ENCODE measurements around the gene SCO2.

The SCO2 gene

GRCh38 chr22:50525104-50525857, at the start of gene SCO2:
Gene SCO2, minus strand, starts transcription at chr22:50525598. Its CDS starts 1,187 bp downstream, at chr22:50524411.
- DNase-seq = peak; percentile 77

- DNase-seq = no peak
These were observed 49.0 kb upstream of the SCO2 start for GRCh38 chr22:50574383-50574755.

DNA sequence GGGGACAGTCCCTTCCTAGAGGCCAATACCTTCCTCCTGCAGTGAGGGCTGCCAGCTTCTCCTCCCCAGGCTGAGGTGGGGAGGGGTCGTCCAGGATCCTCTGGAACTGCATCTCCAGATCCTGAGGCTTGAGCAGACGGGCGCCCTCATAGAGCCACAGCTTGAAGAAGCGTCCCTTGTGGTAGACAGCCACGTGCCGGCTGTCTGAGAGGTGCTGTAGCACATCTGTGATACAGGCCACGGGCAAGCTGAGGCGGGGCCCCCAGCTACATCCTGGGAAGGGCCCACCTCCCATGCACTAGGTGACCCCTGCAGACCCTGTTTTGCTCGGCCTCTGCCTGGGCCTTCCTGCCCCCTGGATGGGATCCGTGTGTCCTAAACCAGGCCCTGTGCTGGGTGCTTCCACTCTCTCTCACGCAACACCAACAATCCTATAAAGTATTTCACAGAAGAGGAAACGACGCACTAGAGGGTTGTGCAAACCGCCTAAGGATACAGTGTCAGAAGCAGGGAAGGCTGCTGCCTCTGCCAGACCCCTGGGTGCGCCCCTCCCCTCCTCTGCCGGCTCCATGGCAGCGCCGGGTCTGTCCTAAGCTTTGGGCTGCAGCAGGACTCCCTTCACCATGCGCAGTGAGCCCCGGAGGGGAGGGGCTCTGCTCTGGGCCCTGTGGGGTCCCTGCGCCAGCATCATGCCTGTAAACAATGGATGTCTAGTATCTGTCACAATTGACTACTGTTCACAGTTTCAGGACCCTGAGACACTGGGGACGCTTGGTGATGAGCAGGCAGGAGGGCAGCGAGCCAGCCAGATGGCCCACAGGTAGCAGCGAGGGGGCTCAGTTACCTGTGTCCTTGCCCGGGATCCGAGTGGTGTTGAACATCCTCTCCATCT, 48.3 kb upstream of the SCO2 start:
- no peak for DNase-seq

GRCh38 chr22:50572965-50573364, 47.6 kb upstream of the SCO2 start:
- no peak for DNase-seq

DNA sequence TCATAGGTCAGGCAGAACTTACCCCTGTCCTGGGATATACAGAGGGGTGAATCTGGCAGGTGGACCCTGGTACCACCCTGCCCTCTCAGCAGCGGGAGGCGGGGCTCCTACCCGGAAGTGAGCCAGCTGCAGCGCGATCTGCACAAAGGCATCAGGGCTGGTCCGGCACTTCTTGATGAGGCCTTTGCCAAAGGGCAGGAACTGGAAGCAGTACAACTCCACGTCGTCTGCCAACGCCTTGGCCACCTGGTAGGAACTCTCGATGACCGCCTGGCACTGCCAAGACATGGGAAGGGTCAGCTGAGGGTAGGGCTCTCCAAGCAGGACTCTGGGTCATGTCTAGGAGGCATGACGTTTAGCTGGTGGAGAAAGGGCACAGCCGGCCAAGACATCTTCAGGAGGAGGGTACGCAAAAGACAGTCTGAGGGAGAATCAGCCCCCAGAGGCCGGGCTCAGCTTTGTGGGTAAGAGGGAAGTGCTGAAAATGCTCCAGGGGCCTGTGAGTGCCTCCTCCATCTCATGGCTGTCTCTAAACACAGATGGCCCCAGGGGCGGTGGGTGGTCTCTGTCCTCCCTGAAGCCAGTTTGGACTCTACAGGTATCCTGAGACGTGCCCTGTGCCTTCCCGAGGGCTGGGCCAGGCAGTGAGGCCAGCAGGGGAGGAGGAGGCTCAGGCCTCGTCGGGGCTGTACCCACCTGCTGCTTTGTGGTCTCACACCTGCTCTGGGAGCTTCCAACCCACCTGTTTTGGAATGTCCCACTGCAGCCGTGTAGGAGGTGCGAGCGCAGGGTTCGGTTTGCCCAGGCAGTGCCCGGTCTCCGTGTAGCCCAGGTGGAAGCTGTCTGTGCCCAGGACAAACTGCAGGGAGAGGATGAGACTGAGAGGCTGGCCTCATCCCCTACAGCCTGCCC, 46.1 kb upstream of the SCO2 start:
- no peak for DNase-seq

GRCh38 chr22:50570861-50571260, 45.5 kb upstream of the SCO2 start:
- no peak for DNase-seq

GRCh38 chr22:50569896-50570535, 44.6 kb upstream of the SCO2 start:
- DNase-seq = no peak

DNA sequence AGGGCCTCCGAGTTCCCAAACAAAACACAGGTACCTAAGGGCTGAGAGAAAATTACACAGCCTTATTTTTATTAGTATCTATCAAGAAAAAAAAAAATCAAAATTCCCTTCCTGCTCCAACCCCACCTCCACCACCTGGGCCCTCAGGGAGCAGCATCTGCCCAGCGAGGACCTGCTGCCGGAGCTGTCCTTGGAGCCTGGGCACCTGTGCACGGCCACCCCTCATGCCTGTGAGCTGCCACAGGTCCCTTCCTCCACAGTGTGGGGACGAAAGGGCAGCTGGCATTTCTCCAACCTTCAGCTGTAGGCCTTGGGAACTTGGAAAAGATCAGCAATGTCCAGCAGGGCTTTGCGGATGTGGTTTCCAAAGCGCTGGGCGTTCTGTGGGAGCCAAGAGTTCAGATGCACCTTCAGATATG, 43.7 kb upstream of the SCO2 start:
- DNase-seq = no peak

- no peak for DNase-seq
These were observed 43.2 kb upstream of the SCO2 start for GRCh38 chr22:50568626-50569025.

DNA sequence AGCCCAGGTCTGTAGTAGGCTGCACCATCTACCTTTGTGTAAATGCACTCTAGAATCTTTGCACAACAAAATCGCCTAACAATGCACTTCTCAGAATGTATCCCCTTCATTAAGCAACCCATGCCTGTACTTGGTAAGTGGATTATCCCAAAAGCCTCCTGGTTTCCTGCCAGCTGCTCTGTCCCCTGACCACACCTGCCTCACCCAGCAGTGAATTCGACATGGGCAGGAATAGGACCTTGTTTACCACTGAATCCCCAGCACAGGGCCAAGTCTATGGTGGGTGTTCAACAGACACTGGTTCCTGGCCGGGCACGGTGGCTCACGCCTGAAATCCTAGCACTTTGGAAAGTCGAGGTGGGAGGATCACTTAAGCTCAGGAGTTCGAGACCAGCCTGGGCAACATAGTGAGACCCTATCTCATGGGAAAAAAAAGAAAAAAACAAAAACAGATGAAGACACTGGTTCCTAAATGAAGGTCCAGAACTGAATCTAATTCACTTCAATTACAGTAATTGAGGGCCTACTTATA, 42.4 kb upstream of the SCO2 start:
- no peak for DNase-seq

DNA sequence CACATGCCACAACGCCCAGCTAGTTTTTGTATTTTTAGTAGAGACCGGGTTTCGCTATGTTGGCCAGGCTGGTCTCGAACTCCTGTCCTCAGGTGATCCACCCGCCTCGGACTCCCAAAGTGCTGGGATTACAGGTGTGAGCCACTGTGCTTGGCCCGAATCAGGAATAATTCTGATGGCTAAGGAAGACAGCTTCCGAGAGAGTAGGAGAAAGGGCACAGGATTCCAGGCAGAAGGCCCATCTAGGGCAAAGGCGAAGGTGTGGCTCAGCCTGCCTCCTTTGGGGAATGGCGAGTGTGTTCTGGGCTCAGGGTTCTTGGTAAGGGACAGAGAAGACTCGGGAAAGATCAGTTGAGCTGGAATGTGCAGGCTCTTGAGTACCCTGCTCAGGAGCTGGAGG, 38.9 kb upstream of the SCO2 start:
- no peak for DNase-seq

GRCh38 chr22:50563413-50564160, 38.2 kb upstream of the SCO2 start:
- DNase-seq = no peak

- DNase-seq = peak; percentile 77
These were observed 37.4 kb upstream of the SCO2 start, which contains the start of gene SYCE3 for GRCh38 chr22:50562523-50563412. Gene SYCE3, minus strand, starts transcription at chr22:50562919. Its CDS starts 6,514 bp downstream, at chr22:50556405.

- DNase-seq = no peak
These were observed 36.3 kb upstream of the SCO2 start for GRCh38 chr22:50561401-50562358.

- DNase-seq = no peak
These were observed 34.6 kb upstream of the SCO2 start for GRCh38 chr22:50560034-50560433.

DNA sequence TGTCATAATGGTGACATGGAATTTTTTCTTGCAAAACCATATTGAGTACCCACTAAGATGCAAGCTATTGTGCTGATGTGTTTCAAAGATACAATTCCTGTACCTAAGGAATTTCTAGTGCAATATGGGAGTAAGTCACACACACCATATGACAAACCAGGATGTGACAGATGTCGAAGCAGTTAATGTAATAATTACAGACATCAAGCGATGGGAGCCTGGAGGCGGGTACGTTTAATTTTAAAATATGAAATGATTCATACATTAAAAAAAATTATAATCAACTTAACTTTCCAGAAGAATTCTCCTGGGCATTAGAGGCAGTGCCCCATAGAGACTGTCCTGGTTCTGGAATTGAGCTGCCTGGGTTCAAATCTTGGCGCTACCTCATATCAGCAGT, 31.3 kb upstream of the SCO2 start:
- DNase-seq = no peak

- DNase-seq = no peak
These were observed 27.9 kb upstream of the SCO2 start for GRCh38 chr22:50553310-50553709.

DNA sequence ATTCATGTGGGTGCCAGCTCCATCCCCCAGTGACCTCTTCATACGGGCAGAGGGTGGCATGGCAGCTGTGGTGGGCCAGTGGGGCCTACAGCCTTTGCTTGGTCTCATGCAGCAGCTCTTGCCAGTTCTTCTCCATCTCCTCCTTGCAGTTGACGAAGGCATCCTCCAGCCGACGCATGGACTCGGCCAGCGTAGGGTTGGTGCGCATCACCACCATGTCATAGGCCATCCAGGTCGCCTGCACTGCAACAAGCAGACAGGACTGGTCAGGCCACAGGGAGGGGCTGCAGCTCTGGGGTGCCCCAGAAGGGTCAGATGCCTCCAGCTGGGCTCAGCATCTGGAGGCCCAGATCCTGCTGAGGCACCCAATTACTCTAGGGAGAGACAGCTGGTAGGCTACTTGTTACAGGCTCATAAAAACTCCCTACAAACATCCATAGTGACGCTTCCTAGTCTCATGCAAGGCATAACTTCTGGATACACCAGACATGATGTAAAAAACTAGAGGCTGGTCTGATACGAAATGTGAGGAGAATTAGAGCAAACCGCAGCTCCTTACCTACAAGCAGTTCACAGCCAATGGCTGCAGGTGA, 25.9 kb upstream of the SCO2 start:
- no peak for DNase-seq

GRCh38 chr22:50550395-50550794, 25.0 kb upstream of the SCO2 start:
- no peak for DNase-seq

All from NCI-H1436 treated with DMSO at 0.1 percent for 48 hours (cell line).